Measurements from ENCODE around the gene ATOSB.

ATOSB gene

GRCh38 chr9:35054871-35055644 lies 60.6 kb downstream of the ATOSB start:
- no peak for DNase-seq (ENCODE audit: low read depth in 1 of 2, low spot score in 1 of 2)

- DNase-seq (ENCODE audit: low read depth in 1 of 2, low spot score in 1 of 2): no peak
Observed at GRCh38 chr9:35054185-35054835, 61.4 kb downstream of the ATOSB start.
